ENCODE results near the gene RBMS2. TPM values are rescaled to one million over a fixed set of nuclear protein-coding genes. Genes with fewer than 3 reads are reported as not detected.

RBMS2 gene
- total and polyA plus RNA-seq, 9 of the 15 experiments (the other 6 are each of a cell fraction or from before 2014, with no cell fraction given) = 0.08 to 10.5 (median 0.31) TPM

DNA sequence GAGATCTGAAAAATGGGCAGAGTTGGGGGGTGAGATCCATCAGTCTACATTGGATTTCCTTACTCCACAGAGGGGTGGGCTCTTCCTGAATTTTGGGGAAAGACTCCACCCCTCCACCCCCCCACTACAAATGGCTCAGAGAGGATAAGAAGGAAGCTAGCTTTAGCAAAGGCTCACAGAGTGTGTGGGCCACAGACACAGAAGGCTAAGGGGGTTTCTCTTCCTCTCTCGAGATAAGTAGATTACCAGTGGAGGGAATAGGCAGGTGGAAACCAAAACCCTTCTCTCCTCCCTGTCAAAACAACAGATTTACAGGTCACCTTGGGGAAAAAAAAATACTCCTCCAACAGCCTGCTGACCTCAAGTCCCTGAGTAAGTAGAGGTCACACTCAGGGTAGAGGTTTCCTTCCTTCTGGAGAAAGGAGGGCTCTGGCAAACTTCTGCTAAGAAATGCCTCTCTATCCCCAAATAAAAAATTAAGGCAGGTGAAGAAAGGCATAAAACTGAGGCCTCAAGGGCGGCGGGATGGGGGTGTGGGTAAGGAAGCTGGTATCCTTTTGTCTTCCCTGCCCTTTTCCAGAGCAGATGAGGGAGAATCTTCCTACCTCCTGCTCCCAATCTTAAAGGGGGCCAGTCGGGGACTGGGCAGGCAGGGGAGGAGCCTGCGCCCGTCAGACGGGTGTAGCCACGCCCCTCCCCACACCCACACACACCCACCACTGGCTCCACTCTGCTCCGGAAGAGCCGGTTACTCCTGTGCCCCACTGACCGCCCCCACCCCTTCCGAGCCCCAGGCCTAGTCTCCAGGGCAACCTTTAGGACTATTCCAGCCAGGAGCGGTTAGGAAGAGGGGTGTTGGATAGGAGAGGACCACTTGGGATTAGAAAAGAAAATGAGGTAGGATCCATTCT lies 110.4 kb downstream of the RBMS2 start:
- no TSS peak for BruUV-seq (replicated peaks)
- FAIRE-seq = peak; percentile 64
- POLR2A ChIA-PET = interaction anchor here (0.9 to 1.0 kb wide), 2 partner anchors 11 to 55 kb away, joined by 3 to 4 read pairs; no protein-coding TSS in a partner anchor
- DNase-seq (ENCODE audit: extremely low read depth in 1 of 4, low spot score in 3 of 4) = peak; percentile 83 to 86 (median 84)
- Histone ChIP-seq H3K27ac (ENCODE audit: extremely low read depth, low read depth, low read length) (peak overlapping the region; percentile 70), H3K27me3 (ENCODE audit: control insufficient read depth in 2 of 2, insufficient read depth in 2 of 2, low read length in 2 of 2) (no peaks in the 10 kb centered on the region), H3K4me2 (ENCODE audit: insufficient read depth, low read length) (peak overlapping the region; percentile 96), H4K20me1 (replicated peaks; ENCODE audit: control insufficient read depth, insufficient read depth, low read length) (0 out of 2 replicates have a peak, but pooled peaks cover 9% of the 10 kb centered on the region), H3K9ac (ENCODE audit: insufficient read depth in 1 of 2, low read depth in 2 of 2, low read length in 2 of 2) (peak overlapping the region; percentile 47 to 57; a peak in 3 of 4 replicates), H3K79me2 (ENCODE audit: control insufficient read depth, insufficient read depth, low read length) (peaks cover 89% of the 10 kb centered on the region), H3K36me3 (ENCODE audit: control insufficient read depth, insufficient read depth, low read length) (peaks cover 20% of the 10 kb centered on the region; the same call in 2 of the 3 replicates), H3K4me1 (replicated peaks in 1 of 2; ENCODE audit: control insufficient read depth in 2 of 2, insufficient read depth in 2 of 2, low read length in 2 of 2) (peaks cover 38 to 48% of the 10 kb centered on the region in 2 experiments), H2AFZ (ENCODE audit: low read depth, low read length) (peak overlapping the region; percentile 24; the same call in 1 of the 2 replicates), H3K9me1 (ENCODE audit: control insufficient read depth, insufficient read depth, low read length) (no peaks in the 10 kb centered on the region), H3K4me3 (peak overlapping the region; percentile 28), H3K9me3 (replicated peaks; ENCODE audit: control insufficient read depth, insufficient read depth, low read depth, low read length) (no peaks in the 10 kb centered on the region)
- peak; percentile 37 for ATAC-seq
- 2% methylated on average over 11 of the region's 13 CpGs for WGBS (ENCODE audit: insufficient coverage, low coverage, missing lambda C conversion rate)
- intact Hi-C loops (cut with micrococcal nuclease) (loop anchor here (10.0 kb wide), 3 partner anchors 267 to 453 kb away; partner anchors contain the start of genes APOF, NAB2, STAT2 and ZBTB39), in situ Hi-C loops (cut with MboI) (no loop called here)
- CTCF ChIA-PET (ENCODE audit: low intra/inter-chr PET ratio) = no interaction called here
- TF ChIP-seq XRCC4 (IDR thresholded peaks at IDR 0.05; ENCODE audit: extremely low read depth, insufficient read depth, insufficient read length) = no peak
- no peak; a peak in 1 of 4 replicates for TF ChIP-seq MAZ (CRISPR knock-in tag; conservative IDR thresholded peaks at IDR 0.05 in 1 of 2, IDR thresholded peaks at IDR 0.05 in 1 of 2)
- peak; percentile 22; the same call in 1 of the 2 replicates for TF ChIP-seq NR2C1 (IDR thresholded peaks at IDR 0.05)
- no peak for TF ChIP-seq NR2C1 (tag; IDR thresholded peaks at IDR 0.05)
- TF ChIP-seq DACH1 (IDR thresholded peaks at IDR 0.05; ENCODE audit: partially characterized antibody) = no peak
- TF ChIP-seq MAFK (IDR thresholded peaks at IDR 0.05; ENCODE audit: low read length) = no peak
- no peak for TF ChIP-seq ATF1 (CRISPR knock-in tag; IDR thresholded peaks at IDR 0.05)
- 0 out of 2 replicates have a peak, but pooled peaks have one; percentile 24 for TF ChIP-seq ATF1 (tag; IDR thresholded peaks at IDR 0.05)
- TF ChIP-seq HOXB6 (CRISPR knock-in tag; IDR thresholded peaks at IDR 0.05; ENCODE audit: borderline replicate concordance) = no peak
- TF ChIP-seq TCF7L2 (IDR thresholded peaks at IDR 0.05; ENCODE audit: low read depth, low read length) = no peak
- TF ChIP-seq POLR3G (IDR thresholded peaks at IDR 0.05; ENCODE audit: extremely low read depth, insufficient read length, insufficient replicate concordance) = no peak
- TF ChIP-seq ETV5 (CRISPR knock-in tag; IDR thresholded peaks at IDR 0.05; ENCODE audit: low read depth) = 0 out of 2 replicates have a peak, but pooled peaks have one; percentile 9
- no peak for TF ChIP-seq NCOA4 (IDR thresholded peaks at IDR 0.05; ENCODE audit: partially characterized antibody)
- peak; percentile 21 to 49; a peak in 3 of 4 replicates for TF ChIP-seq KDM1A (IDR thresholded peaks at IDR 0.05)
- no peak for TF ChIP-seq ZNF133 (CRISPR knock-in tag; IDR thresholded peaks at IDR 0.05)
- TF ChIP-seq RFX1 (IDR thresholded peaks at IDR 0.05) = peak; percentile 72; the same call in 1 of the 2 replicates
- TF ChIP-seq SAP30 (IDR thresholded peaks at IDR 0.05; ENCODE audit: borderline replicate concordance, insufficient read depth, low read depth, low read length, poor library complexity, severe bottlenecking) = peak; percentile 34
- no peak for TF ChIP-seq ZNF586 (CRISPR knock-in tag; conservative IDR thresholded peaks at IDR 0.05)

All from K562 (cell line).